Erythroblast (primary cell): Measurements from ENCODE around the gene PDE1C.

ENCODE experiments used
- GATA1 ChIP-seq: IDR thresholded peaks from 2 replicates; pipeline ENCODE4 v1.6.1; 2011; ENCODE audit warnings: low read depth, mild to moderate bottlenecking, control low read depth, low read length, moderate library complexity
- POLR2A ChIP-seq: IDR thresholded peaks from 2 replicates; pipeline ENCODE4 v1.6.1; 2011; ENCODE audit warnings: mild to moderate bottlenecking, low read length

DNA sequence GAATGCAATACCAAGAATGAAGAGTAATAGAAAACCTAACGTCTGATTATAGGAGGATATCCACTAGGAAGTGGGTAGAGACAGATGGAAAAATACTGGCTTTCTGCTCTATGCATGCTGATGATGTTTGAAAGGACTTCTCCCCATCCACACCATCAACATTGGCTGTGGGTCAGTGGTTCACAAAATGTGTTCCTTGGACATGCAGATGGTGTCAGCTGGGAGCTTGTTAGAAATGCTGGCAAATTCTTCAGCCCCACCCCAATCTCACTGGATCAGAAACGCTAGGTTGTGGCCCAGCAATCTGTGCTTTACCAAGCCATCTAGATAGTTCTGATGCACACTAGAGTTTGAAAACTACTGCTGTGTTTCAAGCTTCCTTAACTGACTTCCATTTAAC, 219.1 kb downstream of the PDE1C start:
- no peak for TF ChIP-seq POLR2A
- no peak for TF ChIP-seq GATA1
